Bronchial epithelial cell (primary cell): Measurements from ENCODE around the gene GARIN1A. TPM values are rescaled to one million over a fixed set of nuclear protein-coding genes. Genes with fewer than 3 reads are reported as not detected.

Experiments
- DNase-seq: peaks from one replicate; pipeline ENCODE4 v3.0.0-alpha.2; 2010; ENCODE audit warnings: low read depth
- FAIRE-seq: peaks from 2 replicates; lab custom pipeline; 2011; peaks lifted over from hg19 to GRCh38; lab: Jason Lieb, UNC
- H3K27me3 ChIP-seq: 2 replicates; pipeline ENCODE4 v1.5.1; 2011; ENCODE audit warnings: low read length; ENCODE audit not compliant: control insufficient read depth, insufficient read depth
- H3K36me3 ChIP-seq: 2 replicates; pipeline ENCODE4 v1.5.1; 2011; ENCODE audit warnings: low read length; ENCODE audit not compliant: control insufficient read depth, insufficient read depth
- H3K4me3 ChIP-seq: 2 replicates; pipeline ENCODE4 v1.5.1; 2011; ENCODE audit warnings: mild to moderate bottlenecking, low read depth, low read length, control low read depth
- total RNA-seq: library from RNA; depleted of rRNA; stranded (reverse); fragments of >200 nt; gene quantifications from 2 replicates; pipeline ENCODE4 v1.2.1, GENCODE V29; 2014
- TF ChIP-seq, protein P1 (sequence below): IDR thresholded peaks from 2 replicates; pipeline ENCODE4 v1.5.1; 2011; ENCODE audit warnings: mild to moderate bottlenecking, moderate library complexity, low read length, control low read depth, inconsistent platforms; ENCODE audit not compliant: insufficient read depth, severe bottlenecking

Gene GARIN1A
- total RNA-seq, 1 donor from 2014 or later: under 0.01 TPM

DNA sequence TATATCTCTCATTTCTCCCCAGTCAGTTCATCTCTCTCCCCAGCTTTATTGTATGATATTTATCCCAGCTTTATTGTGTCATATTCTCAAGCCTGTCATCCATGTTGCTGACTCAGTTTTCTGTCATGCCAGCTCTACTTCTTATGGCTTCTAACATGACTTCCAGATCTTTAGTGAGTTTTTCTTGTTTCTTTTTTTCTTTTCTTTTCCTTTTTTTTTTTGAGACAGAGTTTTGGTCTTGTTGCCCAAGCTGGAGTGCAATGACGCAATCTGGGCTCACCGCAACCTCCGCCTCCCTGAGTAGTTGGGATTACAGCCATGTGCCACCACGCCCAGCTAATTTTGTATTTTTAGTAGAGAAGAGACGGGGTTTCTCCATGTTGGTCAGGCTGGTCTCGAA is 38.4 kb downstream of the GARIN1A start:
- Histone ChIP-seq H3K4me3 (no peak overlapping the region), H3K27me3 (no peaks in the 10 kb centered on the region), H3K36me3 (no peaks in the 10 kb centered on the region)
- DNase-seq (peak; percentile 54), FAIRE-seq (no peak)
- TF ChIP-seq, protein P1, sequence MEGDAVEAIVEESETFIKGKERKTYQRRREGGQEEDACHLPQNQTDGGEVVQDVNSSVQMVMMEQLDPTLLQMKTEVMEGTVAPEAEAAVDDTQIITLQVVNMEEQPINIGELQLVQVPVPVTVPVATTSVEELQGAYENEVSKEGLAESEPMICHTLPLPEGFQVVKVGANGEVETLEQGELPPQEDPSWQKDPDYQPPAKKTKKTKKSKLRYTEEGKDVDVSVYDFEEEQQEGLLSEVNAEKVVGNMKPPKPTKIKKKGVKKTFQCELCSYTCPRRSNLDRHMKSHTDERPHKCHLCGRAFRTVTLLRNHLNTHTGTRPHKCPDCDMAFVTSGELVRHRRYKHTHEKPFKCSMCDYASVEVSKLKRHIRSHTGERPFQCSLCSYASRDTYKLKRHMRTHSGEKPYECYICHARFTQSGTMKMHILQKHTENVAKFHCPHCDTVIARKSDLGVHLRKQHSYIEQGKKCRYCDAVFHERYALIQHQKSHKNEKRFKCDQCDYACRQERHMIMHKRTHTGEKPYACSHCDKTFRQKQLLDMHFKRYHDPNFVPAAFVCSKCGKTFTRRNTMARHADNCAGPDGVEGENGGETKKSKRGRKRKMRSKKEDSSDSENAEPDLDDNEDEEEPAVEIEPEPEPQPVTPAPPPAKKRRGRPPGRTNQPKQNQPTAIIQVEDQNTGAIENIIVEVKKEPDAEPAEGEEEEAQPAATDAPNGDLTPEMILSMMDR: no peak

DNA sequence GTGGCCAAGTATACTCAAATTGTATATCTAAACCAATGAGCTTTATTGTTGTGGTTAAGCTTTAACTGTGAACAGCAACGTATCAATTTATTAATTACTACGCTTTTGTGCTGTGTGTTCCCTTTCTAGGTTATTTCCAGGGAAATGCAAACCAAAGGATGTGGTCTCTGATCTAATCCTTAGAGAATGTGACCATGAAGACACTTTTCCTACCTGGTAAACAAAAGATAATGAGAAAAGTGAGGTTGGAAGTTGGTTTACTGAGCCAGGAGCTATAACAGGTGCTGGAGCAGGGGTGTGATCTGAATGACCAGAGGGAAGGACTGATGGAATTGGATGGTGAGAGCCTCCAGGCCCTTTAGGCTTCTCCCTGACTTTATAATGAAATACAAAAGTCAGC is 41.7 kb downstream of the GARIN1A start:
- DNase-seq: peak; percentile 61
- FAIRE-seq: no peak
- Histone ChIP-seq H3K27me3 (no peaks in the 10 kb centered on the region), H3K4me3 (no peak overlapping the region), H3K36me3 (no peaks in the 10 kb centered on the region)
- TF ChIP-seq, protein P1: no peak

DNA sequence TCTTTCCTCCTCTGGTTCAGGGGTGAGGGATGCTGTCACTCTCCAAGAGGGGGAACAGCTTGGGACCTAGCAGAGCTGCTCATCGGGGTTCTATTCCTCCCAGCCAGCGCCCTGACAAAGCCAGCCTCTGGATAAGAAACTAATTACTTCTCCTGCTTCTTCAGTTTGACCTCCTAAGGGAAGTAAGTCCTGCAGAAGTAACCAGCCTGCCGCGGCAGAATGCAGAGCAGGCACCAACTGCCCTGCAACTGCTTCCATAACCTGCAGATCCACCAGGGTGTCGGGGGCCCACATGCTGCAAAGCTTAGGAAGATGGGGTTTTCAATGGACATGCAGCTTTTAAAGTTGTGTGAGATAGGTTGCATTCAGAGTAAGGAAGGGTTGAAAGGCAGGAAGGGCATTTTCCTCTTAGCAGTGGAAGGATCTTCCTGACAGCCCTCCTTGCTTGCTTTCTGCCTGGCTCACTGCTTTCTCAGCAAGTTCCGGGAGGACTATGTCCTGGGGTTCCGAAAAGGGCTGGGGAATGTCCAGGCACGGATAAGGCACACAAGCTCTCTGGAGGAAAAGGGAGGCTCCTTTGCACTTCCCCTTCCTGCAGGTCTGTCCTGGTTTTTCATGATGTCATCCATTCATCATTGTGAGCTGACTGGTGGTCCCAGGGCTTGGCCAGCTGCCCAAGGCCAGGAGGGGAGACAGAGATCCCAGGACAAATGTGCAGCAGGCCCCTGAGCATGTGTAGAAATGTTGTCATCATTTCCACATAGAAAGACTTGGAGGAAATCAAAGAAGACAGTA is 42.8 kb downstream of the GARIN1A start:
- TF ChIP-seq, protein P1: no peak
- Histone ChIP-seq H3K27me3 (no peaks in the 10 kb centered on the region), H3K4me3 (no peak overlapping the region), H3K36me3 (no peaks in the 10 kb centered on the region)
- DNase-seq (no peak), FAIRE-seq (no peak)

DNA sequence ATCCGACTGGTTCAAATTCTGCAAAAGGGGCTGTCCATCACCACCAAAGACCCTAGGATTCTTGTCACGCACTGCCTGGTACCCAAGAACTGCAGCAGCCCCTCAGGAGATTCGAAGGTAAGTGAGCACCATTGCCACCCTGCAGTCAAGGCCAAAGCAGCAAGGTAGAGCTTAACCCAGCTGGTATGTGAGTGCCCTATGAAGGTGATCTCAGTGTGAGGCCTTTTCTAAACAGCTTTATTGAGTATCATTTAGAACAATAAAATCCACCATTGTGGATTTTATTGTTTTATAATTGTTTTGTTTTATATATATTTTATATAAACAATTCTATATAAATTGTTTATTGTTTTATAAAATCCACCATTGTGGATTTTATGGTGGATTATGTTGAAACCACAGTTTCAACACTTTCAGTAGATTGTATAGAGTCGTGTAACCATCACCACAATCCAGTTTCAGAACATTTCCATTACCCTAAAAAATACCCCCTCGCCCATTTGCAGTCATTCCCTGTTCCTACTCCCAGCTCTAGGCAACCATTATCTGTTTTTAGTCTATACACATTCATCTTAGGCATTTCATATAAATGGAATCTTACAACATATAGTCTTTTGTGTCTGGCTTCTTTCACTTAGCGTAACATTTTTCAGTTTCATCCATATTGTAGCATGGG is 47.0 kb downstream of the GARIN1A start:
- no peak overlapping the region for H3K4me3 ChIP-seq
- TF ChIP-seq, protein P1: no peak
- FAIRE-seq (no peak), DNase-seq (no peak)
- no peaks in the 10 kb centered on the region for H3K27me3 ChIP-seq
- no peaks in the 10 kb centered on the region for H3K36me3 ChIP-seq

DNA sequence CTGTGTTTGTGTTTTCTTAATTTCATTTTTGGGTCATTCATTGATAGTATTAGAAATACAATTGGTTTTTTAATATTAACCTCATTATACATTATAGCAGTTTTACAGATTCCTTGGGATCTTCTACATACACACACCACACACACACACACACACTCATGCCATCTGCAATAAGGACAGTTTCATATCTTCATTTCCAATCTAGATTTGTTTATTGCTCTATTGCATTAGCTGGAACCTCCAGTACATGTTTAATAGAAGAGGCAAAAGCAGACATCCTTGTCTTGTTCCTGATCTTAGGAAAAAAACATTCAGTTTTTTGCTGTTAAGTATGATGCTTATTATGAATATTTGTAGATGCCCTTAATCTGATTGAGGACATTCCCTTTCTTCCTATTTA is 49.3 kb downstream of the GARIN1A start:
- no peak for DNase-seq
- TF ChIP-seq, protein P1: no peak
- H3K36me3 ChIP-seq: no peaks in the 10 kb centered on the region
- H3K27me3 ChIP-seq: no peaks in the 10 kb centered on the region
- FAIRE-seq: no peak
- no peak overlapping the region for H3K4me3 ChIP-seq

Other genes with a start within 250 kb of the GARIN1A start
- gene HILPDA, start 216.4 kb upstream of the GARIN1A start, total RNA-seq: 41.1 and 70.4 TPM in 2 replicates
- gene METTL2B, start 195.5 kb upstream of the GARIN1A start, total RNA-seq: 34.2 and 38.3 TPM in 2 replicates
- gene CALU, start 67.1 kb downstream of the GARIN1A start, total RNA-seq: 248 and 280 TPM in 2 replicates
- not detected in 2 replicates for gene OPN1SW, start 103.5 kb downstream of the GARIN1A start, total RNA-seq
- 0.26 and 0.64 TPM in 2 replicates for gene CCDC136, start 119.7 kb downstream of the GARIN1A start, total RNA-seq
- gene FLNC, start 158.1 kb downstream of the GARIN1A start, total RNA-seq: 0.64 and 1.8 TPM in 2 replicates
- 108 and 132 TPM in 2 replicates for gene ATP6V1F, start 190.6 kb downstream of the GARIN1A start, total RNA-seq
- 0.53 and 1.3 TPM in 2 replicates for gene KCP, start 238.4 kb downstream of the GARIN1A start, total RNA-seq